LNCAP (cell line): ENCODE data around the gene L3MBTL4.

Experiments
- CTCF ChIP-seq: fragments of 450-650 bp; IDR thresholded peaks from 2 replicates; pipeline ENCODE4 v1.5.1; 2017; ENCODE audit warnings: mild to moderate bottlenecking

The L3MBTL4 gene

GRCh38 chr18:5982332-5982731 lies 432.4 kb downstream of the L3MBTL4 start:
- TF ChIP-seq CTCF: no peak

GRCh38 chr18:5980721-5981120 lies 434.0 kb downstream of the L3MBTL4 start:
- TF ChIP-seq CTCF: no peak

- TF ChIP-seq CTCF: no peak
These were observed 434.7 kb downstream of the L3MBTL4 start for GRCh38 chr18:5979971-5980457.

DNA sequence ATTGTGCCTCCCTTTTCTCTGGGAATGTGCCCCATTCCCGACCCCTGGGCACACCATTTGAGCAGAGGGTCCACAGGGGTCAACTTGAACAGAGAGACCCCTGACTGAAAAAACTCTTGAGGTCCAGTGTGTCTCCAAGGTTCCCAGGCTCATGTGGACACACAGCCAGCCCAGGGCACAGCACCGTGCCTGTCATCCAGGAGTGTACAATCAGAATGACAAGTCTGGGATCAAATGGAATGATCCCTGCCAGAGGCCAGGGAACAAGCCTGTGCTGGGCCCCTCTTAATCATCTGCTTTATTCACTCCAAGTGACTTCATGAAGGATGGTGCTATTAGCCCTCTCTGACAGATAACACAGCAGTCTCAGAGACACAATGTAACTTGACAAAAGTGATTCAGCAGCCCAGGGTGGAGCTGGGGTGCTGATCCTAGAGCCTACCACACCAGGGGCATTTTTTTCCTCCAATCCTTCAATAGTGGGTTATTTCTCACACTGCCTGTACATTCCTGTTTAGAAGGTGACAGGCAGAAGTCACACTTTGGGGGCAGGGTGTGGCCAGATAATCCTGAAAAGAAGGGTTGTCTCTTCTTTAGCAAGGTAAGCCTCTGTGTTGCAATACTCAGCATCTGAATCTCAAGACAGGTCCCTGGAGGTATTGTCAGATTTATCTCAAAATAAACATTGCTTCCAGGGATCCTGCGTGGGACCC lies 435.4 kb downstream of the L3MBTL4 start:
- no peak for TF ChIP-seq CTCF

- no peak for TF ChIP-seq CTCF
These were observed 437.7 kb downstream of the L3MBTL4 start for GRCh38 chr18:5977022-5977421.

DNA sequence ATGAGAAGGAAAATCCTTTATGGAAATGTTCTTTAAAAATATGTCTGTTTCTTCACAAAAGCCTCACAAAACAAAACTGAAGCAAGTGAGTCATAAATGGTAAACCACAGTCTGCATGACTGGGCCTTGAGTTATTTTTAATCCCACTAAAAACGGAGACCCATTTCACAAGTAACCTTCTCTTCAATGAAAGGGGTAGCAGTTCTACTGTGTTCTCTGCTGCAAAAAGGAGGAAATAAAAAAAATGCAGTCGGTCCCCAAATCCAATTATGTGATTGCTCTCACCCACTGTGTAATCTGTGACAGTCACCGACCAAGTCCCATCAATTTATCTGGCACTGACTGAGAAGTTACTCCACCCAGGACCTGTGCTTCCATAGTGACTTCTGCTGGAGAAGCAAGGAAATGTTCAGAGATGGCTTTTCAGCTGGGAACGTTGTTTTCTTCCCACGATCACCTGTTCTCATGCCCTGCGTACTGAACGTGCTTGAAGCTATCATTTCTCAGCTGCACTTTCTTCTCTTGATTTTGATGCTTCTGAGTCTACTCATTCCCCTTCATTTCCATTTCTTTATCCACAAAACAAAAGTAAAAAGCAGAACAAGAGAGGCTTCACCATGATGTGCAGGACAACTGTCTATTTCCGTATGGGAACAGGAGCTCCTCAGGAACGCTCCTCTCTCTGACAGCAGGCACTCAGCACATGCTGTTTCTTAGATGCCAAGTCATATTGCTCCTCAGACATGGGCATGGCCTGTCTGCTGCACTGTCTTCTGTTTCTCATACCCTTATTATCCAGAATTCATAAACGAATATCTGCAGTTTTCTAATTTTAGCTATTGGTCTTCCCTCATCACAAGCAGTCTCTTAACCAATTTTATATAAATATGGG lies 439.4 kb downstream of the L3MBTL4 start:
- no peak for TF ChIP-seq CTCF

GRCh38 chr18:5974696-5975095 lies 440.0 kb downstream of the L3MBTL4 start:
- no peak for TF ChIP-seq CTCF
